ELR (cell line): Measurements from ENCODE around the gene KLHL25.
"Not testable (repeated sequence)": the region's sequence is repeated elsewhere in the genome, so short reads cannot be mapped to it uniquely, and the experiment has no call there.

Experiments used
- DNase-seq: peaks from one replicate; pipeline ENCODE4 v3.0.0-alpha.2; 2015; ENCODE audit warnings: low read depth

KLHL25 gene

DNA sequence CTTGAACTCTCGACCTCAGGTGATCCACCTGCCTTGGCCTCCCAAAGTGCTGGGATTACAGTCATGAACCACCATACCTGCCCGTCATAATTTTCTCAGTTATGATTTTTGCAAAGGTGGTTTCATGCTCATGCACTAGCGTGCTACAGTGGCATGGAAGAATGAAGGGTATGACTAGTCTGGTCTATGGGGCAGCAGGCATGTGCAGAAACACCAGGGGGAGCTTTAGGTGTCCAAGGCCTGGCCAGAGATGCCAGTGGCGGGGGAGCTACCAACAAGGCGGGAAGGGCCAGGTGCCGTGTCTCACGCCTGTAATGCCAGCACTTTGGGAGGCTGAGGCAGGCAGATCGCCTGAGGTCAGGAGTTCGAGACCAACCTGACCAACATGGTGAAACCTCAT is 7.9 kb upstream of the KLHL25 start:
- DNase-seq: peak; percentile 25

DNA sequence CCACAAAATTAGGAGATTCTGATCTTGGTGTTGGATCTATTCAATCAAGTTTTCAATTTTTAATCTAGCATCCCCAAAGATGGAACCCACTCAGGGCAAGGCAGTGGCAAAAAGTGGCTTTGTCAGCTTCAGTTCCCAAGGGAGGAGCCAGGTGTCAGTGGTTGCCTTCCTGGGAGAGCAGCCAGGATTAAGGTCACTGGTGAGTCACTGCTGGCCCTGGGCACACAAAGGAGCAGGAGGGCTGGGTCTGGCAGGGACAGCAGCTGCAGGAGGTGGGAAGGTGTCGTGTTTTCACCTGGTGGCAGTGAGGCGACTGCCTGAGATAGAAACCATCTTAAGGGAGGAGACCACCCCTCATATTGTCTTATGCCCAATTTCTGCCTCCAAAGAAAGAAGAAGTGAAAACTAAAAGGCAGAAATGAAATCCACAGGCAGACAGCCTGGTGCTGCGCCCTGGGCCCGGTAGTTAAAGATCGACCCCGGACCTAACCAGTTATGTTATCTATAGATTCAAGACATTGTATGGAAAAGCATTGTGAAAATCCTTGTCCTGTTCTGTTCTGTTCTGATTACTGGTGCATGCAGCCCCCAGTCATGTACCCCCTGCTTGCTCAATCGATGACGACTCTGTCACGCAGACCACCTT is 5.9 kb upstream of the KLHL25 start:
- peak; percentile 74 for DNase-seq

DNA sequence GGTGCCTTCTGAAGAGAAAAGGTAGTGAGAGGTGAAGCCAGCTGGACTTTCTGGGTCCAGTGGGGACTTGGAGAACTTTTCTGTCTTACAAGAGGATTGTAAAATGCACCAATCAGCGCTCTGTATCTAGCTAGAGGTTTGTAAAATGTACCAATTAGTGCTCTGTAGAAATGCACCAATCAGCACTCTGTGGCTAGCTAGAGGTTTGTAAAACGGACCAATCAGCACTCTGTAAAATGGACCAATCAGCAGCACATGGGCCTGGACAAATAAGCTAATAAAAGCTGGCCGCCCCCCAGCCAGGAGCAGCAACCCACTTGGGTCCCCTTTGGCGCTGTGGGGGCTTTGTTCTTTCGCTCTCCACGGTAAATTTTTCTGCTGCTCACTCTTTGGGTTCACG is 1.6 kb upstream of the KLHL25 start:
- not testable (repeated sequence) for DNase-seq

- no peak for DNase-seq
Measured at GRCh38 chr15:85795337-85796305, 896 bp upstream of the KLHL25 start.

DNA sequence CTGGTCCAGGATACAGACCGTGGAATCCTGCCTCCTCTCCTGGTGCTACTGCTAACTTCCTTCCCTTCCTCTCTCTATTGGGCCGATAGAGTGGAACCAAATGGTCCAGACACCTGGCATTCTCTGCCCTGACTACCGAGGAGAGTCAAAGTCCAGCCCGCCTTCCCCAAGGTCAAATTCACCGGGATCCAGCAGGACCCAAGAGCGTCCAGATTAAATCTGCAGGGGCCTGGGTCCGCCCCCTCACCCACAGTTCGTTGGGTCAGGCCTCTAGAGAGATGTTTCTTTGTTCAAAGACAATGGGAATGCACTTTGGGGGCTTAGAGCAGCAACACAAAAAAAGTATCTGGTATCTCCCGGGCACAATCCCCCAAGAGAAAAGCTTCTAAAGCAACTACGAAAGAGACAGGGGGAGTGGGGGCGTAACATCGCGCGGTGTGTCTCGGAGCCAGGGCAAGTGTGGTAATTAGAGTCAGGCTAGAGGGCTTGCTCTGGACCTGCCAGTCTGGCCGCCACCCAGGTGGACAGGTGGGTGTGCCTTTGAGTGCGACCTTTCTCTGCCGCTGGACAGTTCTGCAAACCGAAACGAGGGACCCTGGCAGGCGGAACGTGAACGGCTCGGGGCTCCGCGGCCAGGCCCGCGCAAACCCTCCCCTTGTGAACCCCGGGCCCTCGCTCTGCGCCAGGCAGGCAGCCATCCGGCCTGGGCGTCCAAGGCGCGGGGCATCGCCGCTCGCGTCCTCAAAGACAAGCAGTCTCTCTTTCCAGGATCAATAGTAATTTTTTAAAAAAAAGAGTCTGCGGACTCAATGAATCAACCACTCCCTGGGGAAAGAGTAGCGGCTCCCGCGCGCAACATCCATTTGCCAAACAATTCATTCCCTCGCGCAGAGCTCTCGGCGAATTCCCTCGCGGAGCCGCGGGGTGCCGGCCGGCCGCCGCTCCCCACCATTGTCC is 806 bp downstream of the KLHL25 start:
- DNase-seq: peak; percentile 49

GRCh38 chr15:85792912-85793590 is 1.7 kb downstream of the KLHL25 start:
- peak; percentile 52 for DNase-seq

- no peak for DNase-seq
Measured at GRCh38 chr15:85792102-85792731, 2.5 kb downstream of the KLHL25 start.

- DNase-seq: no peak
Measured at GRCh38 chr15:85789496-85789875, 5.2 kb downstream of the KLHL25 start.

- no peak for DNase-seq
Measured at GRCh38 chr15:85788771-85789495, 5.8 kb downstream of the KLHL25 start.

- no peak for DNase-seq
Measured at GRCh38 chr15:85786781-85787114, 8.0 kb downstream of the KLHL25 start.

GRCh38 chr15:85785887-85786780 is 8.6 kb downstream of the KLHL25 start:
- peak; percentile 64 for DNase-seq

- no peak for DNase-seq
Measured at GRCh38 chr15:85782064-85782463, 12.7 kb downstream of the KLHL25 start.

- DNase-seq: no peak
Measured at GRCh38 chr15:85781099-85781498, 13.6 kb downstream of the KLHL25 start.

- no peak for DNase-seq
Measured at GRCh38 chr15:85780225-85780985, 14.3 kb downstream of the KLHL25 start.

- DNase-seq: no peak
Measured at GRCh38 chr15:85779249-85779648, 15.5 kb downstream of the KLHL25 start.

DNA sequence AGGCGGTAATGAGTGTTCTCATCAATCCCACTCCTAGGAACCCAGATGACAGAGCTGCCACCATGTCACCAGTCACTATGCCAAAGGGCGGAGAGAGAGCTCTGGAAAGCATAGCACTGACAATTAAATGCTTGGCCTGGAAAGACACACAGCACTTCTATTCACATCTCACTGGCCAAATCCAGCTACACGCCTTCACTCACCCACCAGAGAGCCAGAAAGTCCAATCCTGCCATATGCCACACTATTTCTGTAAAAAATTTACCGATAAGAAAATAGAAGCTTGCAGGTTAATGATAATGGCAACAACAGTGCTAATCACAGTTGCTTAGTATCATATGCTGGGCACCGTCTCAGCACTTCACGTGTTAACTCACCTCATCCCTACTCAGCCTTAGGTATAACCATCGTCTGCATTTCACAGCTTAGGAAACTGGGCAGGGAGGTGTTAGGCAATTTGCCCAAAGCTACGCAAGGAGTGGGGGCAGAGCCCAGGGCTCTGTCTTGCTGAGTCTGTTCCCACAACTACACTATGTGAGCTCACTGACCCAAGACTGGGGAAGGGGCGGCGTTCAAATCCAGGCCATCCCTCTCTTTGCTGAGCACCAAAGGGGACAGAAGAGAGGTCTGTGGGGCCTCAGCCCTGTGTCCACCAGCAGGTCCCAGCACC is 16.5 kb downstream of the KLHL25 start:
- DNase-seq: no peak

GRCh38 chr15:85777250-85778106 is 17.2 kb downstream of the KLHL25 start:
- no peak for DNase-seq
